HG02798 (cell line): ENCODE data around the gene ITGB4.

ENCODE experiments used
- ATAC-seq: cut with Tn5 transposase; IDR thresholded peaks from one replicate; pipeline ENCODE4 v1.9.1; 2021; ENCODE audit warnings: mild to moderate bottlenecking; ENCODE audit not compliant: unreplicated experiment, poor library complexity

The ITGB4 gene

GRCh38 chr17:75783069-75783783 lies 62.0 kb downstream of the ITGB4 start:
- no peak for ATAC-seq

GRCh38 chr17:75783803-75784472 lies 62.7 kb downstream of the ITGB4 start:
- no peak for ATAC-seq

DNA sequence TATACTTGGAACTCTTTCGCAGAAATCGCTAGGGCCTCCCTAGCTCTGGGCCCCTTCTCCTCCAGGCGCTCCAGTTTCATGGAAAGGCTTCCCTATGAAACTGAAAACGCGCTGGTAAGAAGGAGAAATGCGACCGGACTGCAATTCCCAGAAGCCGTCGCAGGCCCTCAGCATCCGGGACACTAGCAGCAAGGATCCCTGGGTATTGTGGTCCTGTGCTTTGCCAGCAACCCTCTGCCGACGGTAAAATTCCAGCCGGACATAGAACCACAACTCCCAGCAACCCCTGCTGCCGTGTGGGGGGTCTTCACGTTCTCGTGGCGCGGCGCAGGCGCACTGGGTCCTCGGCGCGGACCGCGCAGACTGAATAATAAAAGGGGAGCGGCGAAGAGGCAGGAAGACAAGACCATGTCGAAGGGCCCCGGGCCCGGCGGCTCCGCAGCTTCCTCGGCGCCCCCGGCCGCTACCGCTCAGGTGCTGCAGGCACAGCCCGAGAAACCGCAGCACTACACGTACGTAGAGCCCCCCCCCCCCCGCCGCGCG lies 63.3 kb downstream of the ITGB4 start, which contains the start of gene UNK:
Gene UNK, plus strand, starts transcription at position 334 of the 543 bp plus-strand sequence. Its CDS starts 75 bp downstream, at position 409.
- ATAC-seq, result peak; percentile 67

- ATAC-seq, result peak; percentile 73
These were observed 64.0 kb downstream of the ITGB4 start for GRCh38 chr17:75785016-75785890.

DNA sequence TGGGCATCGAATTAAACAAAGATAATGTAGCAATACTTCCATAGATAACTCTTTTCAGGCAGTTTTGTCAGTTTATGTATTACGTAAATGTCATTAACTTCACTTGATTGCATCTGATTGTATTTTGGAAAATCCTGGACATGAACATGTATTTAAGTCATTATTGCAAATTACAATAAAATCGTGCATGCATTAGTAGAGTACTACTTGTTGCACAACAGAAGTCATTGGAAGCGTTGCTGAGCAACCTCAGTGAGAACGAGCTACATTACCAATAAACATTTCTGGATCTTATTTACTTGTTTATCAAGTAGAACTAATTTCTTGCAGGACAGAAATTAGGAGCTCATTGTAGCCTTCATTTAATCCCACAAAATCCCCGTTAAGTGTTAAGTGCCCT lies 70.0 kb downstream of the ITGB4 start:
- ATAC-seq, result no peak

GRCh38 chr17:75793460-75793859 lies 72.2 kb downstream of the ITGB4 start:
- ATAC-seq, result no peak

DNA sequence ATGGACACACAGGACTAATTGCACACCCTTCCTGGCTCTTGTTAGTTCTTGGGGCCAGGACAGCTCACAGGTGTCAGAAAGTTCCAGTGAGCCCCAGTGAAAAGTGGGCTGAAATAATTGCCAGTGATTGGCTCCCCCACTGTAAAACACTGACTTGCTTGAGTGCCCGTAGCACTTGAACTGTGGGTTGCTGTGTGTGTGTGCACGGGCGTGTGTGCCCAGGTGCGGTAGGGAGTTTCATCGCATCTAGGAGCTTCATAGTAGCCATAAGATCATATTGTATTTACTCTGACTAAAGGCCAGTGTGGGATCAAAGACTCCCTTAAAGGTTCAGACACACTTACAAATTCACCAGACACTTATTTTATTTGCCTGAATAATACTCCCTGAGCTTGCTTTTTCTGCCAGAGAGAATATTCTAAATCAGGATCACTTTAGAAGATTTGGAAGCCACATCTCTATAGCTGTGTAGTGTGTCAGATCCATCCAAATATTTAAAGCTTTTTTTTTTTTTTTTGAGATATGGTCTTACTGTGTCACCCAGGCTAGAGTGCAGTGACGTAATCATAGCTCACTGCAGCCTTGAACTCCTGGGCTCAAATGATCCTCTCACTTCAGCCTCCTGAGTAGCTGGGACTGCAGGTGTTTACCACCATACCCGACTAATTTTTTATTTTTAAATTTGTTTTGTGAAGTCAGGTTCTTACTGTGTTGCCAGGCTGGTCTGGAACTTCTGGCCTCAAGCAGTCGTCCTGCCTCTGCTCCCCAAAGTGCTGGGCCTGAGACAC lies 74.8 kb downstream of the ITGB4 start:
- no peak for ATAC-seq

DNA sequence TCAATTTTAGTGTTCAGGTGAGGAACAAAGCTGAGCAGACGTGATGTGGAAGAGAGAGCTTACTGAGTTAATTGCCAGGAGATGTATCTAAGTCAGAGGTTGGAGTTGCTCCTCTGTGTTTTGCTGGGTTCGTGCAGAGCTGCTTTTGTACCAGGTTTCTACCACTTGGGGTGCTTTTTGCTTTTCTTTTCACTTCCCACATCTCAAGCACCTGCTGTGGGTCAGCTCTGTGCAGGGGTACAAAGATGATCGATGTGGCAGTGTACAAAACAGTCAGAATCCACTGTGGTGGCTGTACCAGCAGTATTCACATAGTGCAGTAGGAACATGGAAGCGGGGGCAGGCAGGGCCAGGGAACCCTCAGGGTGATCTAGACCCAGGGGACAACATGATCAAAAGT lies 78.1 kb downstream of the ITGB4 start:
- no peak for ATAC-seq

- no peak for ATAC-seq
These were observed 82.6 kb downstream of the ITGB4 start for GRCh38 chr17:75803883-75804282.

GRCh38 chr17:75806822-75807500 lies 85.7 kb downstream of the ITGB4 start:
- ATAC-seq, result no peak
